SK-N-SH (cell line): ENCODE results near the gene ATP11A.

ENCODE experiments used
- CHD2 ChIP-seq: fragments of 150-350 bp; IDR thresholded peaks from 2 replicates; pipeline ENCODE4 v1.6.1; 2018; ENCODE audit warnings: low read length; ENCODE audit not compliant: partially characterized antibody
- FOSL2 ChIP-seq: IDR thresholded peaks from 2 replicates; pipeline ENCODE4 v1.4.0; 2012; ENCODE audit warnings: low read depth, mild to moderate bottlenecking, moderate library complexity, borderline replicate concordance
- POLR2AphosphoS5 ChIP-seq: IDR thresholded peaks from 2 replicates; pipeline ENCODE4 v1.6.1; 2012; ENCODE audit warnings: low read depth, low read length
- RFX5 ChIP-seq: IDR thresholded peaks from 2 replicates; pipeline ENCODE4 v1.6.1; 2012; ENCODE audit warnings: mild to moderate bottlenecking, improper control_type of control experiment, low read length
- RXRA ChIP-seq: IDR thresholded peaks from 2 replicates; pipeline ENCODE4 v1.4.0; 2012; ENCODE audit warnings: low read depth, mild to moderate bottlenecking, borderline replicate concordance
- SIN3A ChIP-seq: IDR thresholded peaks from 2 replicates; pipeline ENCODE4 v1.6.1; 2012; ENCODE audit warnings: low read depth, mild to moderate bottlenecking, low read length, moderate library complexity, borderline replicate concordance
- TAF1 ChIP-seq: IDR thresholded peaks from 2 replicates; pipeline ENCODE4 v1.6.1; 2012; ENCODE audit warnings: low read depth, mild to moderate bottlenecking, low read length, moderate library complexity, borderline replicate concordance
- TEAD4 ChIP-seq: IDR thresholded peaks from 2 replicates; pipeline ENCODE4 v1.4.0; 2012; ENCODE audit warnings: mild to moderate bottlenecking, borderline replicate concordance; ENCODE audit not compliant: insufficient read depth
- TF ChIP-seq, protein P1 (sequence below): fragments of 200-600 bp; sonication (generic); IDR thresholded peaks from 2 replicates; pipeline ENCODE4 v1.6.1; 2017; ENCODE audit warnings: antibody characterized with exemption, mild to moderate bottlenecking, moderate library complexity
- TF ChIP-seq, protein P2 (sequence below): fragments of 150-350 bp; IDR thresholded peaks from 2 replicates; pipeline ENCODE4 v1.6.1; 2017; ENCODE audit warnings: antibody characterized with exemption, low read length, low read depth, borderline replicate concordance

DNA sequence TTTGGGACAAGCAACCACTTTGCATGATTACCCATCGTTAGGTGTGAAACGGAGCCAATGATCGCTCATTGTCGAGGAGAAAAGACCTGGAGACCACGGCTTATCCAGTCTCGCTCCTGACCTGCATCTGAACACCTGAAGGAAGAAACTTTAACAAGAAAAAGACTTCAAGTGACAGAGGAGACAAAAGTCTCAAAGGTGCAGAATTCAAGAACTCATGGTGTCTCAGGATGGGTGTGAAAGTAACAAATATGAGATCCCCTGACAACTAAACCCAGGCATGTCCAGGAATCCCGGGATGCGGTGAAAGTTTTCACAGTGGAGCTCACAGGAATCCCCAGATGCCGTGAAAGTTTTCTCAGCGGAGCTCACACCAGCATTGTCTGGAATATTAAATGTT, 6.3 kb upstream of the ATP11A start:
- TF ChIP-seq CHD2 = no peak
- TF ChIP-seq, protein P1, sequence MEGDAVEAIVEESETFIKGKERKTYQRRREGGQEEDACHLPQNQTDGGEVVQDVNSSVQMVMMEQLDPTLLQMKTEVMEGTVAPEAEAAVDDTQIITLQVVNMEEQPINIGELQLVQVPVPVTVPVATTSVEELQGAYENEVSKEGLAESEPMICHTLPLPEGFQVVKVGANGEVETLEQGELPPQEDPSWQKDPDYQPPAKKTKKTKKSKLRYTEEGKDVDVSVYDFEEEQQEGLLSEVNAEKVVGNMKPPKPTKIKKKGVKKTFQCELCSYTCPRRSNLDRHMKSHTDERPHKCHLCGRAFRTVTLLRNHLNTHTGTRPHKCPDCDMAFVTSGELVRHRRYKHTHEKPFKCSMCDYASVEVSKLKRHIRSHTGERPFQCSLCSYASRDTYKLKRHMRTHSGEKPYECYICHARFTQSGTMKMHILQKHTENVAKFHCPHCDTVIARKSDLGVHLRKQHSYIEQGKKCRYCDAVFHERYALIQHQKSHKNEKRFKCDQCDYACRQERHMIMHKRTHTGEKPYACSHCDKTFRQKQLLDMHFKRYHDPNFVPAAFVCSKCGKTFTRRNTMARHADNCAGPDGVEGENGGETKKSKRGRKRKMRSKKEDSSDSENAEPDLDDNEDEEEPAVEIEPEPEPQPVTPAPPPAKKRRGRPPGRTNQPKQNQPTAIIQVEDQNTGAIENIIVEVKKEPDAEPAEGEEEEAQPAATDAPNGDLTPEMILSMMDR = no peak
- TF ChIP-seq, protein P2, sequence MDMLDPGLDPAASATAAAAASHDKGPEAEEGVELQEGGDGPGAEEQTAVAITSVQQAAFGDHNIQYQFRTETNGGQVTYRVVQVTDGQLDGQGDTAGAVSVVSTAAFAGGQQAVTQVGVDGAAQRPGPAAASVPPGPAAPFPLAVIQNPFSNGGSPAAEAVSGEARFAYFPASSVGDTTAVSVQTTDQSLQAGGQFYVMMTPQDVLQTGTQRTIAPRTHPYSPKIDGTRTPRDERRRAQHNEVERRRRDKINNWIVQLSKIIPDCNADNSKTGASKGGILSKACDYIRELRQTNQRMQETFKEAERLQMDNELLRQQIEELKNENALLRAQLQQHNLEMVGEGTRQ = no peak
- TF ChIP-seq RFX5 = no peak
- no peak for TF ChIP-seq POLR2AphosphoS5
- no peak for TF ChIP-seq FOSL2
- no peak for TF ChIP-seq TAF1
- no peak for TF ChIP-seq TEAD4
- no peak for TF ChIP-seq SIN3A
- TF ChIP-seq RXRA = no peak
